ENCODE data around the gene MECP2.

DNA sequence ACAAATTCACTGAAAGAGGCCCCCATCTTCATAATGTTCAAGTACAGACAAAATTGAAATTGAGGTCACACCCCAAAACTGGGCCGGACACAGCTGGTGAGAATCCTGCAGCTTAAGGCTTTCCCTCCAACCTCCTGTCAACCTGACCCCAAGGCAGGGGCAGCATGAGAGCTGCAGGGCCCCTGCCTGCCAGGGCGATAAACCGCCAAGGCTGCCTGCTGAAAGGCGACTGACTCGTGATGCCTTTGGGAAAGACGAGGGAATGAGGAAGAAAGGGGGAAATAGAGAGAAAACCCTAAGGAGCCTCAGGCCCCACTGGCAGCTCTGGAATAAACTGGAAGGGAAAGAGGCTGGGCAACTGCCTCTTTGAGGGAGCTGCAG lies 70.5 kb downstream of the MECP2 start:
- TF ChIP-seq, protein P1, sequence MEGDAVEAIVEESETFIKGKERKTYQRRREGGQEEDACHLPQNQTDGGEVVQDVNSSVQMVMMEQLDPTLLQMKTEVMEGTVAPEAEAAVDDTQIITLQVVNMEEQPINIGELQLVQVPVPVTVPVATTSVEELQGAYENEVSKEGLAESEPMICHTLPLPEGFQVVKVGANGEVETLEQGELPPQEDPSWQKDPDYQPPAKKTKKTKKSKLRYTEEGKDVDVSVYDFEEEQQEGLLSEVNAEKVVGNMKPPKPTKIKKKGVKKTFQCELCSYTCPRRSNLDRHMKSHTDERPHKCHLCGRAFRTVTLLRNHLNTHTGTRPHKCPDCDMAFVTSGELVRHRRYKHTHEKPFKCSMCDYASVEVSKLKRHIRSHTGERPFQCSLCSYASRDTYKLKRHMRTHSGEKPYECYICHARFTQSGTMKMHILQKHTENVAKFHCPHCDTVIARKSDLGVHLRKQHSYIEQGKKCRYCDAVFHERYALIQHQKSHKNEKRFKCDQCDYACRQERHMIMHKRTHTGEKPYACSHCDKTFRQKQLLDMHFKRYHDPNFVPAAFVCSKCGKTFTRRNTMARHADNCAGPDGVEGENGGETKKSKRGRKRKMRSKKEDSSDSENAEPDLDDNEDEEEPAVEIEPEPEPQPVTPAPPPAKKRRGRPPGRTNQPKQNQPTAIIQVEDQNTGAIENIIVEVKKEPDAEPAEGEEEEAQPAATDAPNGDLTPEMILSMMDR (conservative IDR thresholded peaks at IDR 0.05; ENCODE audit: low read depth, low read length): no peak
- no peak for TF ChIP-seq EZH2 (IDR thresholded peaks at IDR 0.05; ENCODE audit: borderline replicate concordance, low read depth, low read length, poor library complexity, severe bottlenecking)
